HG02970 (cell line): ENCODE data around the gene PHACTR1.

Experiments
- ATAC-seq: cut with Tn5 transposase; IDR thresholded peaks from one replicate; pipeline ENCODE4 v1.9.1; 2021; ENCODE audit warnings: mild to moderate bottlenecking, moderate library complexity, moderate number of reproducible peaks; ENCODE audit not compliant: unreplicated experiment, low FRiP score

PHACTR1 gene

DNA sequence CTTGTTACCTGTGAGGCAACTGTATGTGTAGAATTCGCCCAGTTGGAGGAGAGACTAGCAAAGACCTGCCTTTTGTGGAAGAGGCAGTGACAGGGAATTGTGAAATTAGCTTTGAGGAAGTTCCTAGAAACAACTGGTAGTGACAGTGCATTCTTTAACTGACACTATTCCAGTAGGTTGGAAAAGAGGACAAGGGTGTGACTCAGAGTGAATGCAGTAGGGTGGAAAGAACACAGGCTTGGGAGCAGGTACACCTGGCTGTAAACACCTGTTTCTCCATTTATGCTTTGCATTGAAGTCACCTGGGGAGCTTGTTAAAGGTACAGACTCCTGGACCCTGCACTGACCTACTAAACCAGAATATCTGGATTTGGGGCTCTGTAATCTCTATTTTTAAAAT, 295.7 kb downstream of the PHACTR1 start:
- no peak for ATAC-seq

- ATAC-seq = no peak
Measured at GRCh38 chr6:13012977-13013680, 296.6 kb downstream of the PHACTR1 start.

DNA sequence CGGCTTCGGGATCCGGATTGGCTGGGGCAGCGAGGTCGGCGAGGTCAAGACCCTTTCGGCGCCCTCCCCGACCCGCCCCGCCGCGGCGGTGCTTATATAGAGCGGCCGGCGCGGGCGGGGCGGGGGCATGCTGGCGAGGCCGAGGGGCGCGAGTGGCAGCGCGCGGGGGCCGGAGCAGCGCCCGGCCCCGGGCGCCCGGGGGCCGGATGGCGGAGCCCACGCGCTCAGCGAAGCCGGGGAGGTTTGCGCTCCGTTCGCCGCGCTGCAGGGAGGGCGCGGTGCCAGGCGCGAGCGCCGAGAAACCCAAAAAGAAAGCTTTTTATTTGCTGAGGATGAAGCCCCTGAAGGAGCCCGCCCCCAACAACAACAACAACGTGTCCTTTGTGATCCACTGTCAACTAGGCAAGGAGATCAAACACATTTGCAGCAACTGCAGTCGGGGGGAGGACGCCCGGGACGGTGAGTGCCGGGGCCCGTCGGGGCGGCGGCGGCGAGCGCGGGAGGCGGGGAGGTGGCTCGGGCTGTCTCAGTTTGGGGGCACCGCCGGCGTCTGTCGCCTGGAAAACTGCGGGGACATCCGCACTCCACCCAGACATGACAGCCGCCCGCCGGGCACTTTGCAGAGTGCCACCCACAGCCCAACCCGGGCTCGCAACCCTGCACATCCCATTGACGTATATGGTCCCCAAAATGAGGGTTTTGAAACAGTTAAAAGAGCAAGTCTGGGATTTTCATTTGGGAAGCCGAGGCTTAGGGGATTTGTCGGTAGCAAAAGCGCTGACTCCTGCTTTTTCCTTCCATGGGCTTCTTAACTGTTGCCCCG, 297.3 kb downstream of the PHACTR1 start:
- no peak for ATAC-seq

GRCh38 chr6:13014504-13015378, 298.2 kb downstream of the PHACTR1 start:
- no peak for ATAC-seq

DNA sequence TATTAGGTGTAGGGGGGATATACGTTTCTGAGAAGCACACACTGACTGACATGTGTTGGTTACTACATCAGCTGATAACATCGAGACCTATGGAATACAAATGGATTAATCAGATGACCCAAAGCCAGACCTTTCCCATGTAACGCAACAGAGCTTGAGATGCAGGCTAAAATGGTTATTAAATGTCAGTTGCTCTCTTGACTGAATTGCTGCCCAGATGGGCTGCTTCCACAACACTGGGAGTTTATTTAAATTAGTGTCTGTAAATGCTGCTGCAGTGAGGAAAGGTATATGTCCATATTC, 298.8 kb downstream of the PHACTR1 start:
- ATAC-seq = no peak

DNA sequence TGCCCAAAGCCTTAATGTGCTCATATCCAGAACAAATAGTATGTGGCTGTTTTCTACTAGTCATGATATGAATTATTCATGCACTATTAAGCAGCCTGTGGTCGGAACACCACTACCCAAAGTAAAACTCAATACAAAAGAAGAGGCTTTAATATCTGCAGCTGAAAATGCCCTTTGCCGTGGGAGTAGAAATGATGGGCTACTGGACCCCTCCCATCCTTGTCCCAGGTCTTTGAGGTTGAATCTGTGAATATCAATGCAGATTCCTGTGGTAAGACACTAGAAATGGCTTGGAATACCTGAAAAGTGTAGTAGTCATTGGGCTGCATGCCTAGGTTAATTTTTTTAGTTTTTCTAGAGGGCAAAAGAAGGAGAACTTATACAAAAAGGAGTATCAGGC, 308.0 kb downstream of the PHACTR1 start:
- ATAC-seq = no peak

- ATAC-seq = no peak
Measured at GRCh38 chr6:13025893-13026499, 309.4 kb downstream of the PHACTR1 start.

GRCh38 chr6:13026557-13026956, 310.0 kb downstream of the PHACTR1 start:
- ATAC-seq = no peak

- ATAC-seq = no peak
Measured at GRCh38 chr6:13027207-13027606, 310.6 kb downstream of the PHACTR1 start.

DNA sequence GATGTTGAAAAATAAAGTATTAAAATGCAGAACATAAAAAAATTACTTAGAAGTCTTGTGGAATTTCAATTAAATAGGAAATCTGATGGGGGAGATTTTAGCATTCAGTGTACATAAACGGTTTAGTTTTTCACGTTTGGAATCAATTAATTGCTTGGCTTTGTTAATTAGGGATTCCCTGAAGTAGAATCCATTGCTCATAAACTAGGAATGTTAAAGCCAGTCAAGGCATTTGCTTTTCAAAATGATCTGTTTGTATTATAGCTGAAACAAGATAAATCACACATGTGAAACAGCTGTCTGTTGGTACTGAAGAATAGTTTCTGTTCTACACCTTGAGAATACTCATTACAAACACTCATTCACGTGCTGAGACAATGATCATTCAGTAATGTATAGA, 313.8 kb downstream of the PHACTR1 start:
- ATAC-seq = no peak

DNA sequence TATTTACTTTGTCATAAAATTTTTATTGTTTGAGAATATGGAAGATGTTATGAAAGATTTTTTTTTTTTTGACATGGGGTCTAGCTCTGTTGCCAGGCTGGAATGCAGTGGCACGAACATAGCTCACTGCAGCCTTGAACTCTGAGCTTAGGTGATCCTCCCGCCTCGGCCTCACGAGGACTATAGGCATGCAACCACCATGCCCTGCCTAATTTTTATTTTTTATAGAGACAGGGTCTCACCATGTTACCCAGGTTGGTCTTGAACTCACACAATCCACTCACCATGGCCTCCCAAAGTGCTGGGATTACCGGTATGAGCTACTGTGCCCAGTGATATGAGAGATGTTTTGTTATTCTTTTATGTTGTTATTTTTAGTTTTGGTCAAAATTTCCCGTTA, 316.0 kb downstream of the PHACTR1 start:
- ATAC-seq = no peak

GRCh38 chr6:13033145-13033544, 316.6 kb downstream of the PHACTR1 start:
- ATAC-seq = no peak

DNA sequence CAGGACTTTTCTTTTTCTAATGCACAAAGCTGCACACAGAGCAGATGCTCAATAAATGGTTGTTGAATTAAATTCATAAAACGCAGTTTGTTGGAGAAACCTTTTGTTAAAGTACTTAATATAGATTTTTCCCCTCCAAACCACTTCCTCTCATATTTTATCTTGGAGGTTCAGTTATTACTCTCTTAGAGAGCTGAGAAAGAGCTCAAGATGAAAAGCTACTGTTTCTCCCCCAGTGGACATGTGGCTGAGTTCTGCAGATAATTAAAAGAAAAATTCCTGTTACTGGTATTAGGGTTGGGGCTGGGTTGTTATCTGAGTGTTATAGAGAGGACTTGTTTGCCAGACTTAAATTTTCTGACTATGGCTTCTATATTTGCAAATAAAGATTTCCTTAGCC, 317.7 kb downstream of the PHACTR1 start:
- no peak for ATAC-seq

GRCh38 chr6:13035606-13036005, 319.0 kb downstream of the PHACTR1 start:
- ATAC-seq = no peak

DNA sequence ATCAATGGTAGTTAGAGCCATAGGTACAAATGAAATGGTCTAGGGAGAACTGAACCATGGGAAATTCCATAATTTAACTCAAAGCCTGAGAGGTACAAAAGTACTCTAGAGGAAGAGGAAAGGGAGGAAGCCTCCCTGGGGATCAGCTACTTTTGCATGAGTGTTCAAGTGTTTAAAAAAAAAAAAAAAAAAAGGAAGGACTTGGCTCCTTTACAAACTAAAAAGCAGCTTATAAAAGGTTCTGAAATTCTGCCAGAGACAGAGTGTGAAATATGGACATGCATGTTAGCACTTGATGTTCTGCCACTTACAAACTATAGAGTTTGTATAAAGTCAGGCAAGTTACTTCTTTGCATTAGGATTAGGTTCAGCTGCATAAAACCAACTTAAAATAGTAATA, 321.7 kb downstream of the PHACTR1 start:
- ATAC-seq = no peak

DNA sequence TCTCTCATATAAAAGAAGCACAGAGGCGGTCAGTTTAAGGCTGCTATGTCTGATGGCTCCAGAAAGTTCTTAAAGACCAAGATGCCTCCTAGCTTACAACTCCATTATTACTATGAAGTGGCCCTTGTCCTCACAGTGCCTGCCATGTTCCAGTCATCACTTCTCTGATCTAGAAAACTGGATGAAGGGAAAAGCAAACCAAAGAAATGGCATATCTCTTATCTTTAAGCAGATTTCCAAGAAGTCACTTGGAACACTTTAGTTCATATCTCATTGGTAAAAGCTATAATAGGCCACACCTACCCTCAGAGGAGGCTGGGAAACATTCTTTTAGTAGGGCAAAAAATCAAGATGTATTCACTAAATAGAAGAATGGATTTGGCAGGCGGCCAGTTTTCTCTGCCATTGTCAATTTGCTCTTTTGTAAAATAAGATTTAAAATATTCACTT, 322.2 kb downstream of the PHACTR1 start:
- no peak for ATAC-seq

DNA sequence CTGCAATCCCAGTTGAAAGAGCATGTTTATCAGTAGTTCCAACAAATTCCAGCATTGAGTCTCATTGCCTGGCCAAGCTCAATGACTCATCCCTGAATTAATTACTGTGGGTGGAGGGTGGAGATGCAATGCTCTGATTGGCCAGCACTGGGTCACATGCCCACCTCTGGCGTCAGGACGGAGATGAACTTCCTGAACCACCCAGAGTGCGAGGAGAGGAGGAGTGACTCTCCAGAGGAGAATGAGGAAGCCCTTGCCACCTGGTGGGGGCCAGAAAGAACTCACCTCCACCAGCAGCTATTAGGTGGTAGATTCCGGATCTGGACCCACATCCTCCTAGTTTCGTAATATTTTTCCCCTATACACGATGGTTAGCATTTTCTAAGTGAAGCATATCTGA, 327.8 kb downstream of the PHACTR1 start:
- ATAC-seq = no peak

- no peak for ATAC-seq
Measured at GRCh38 chr6:13044896-13045295, 328.3 kb downstream of the PHACTR1 start.

- ATAC-seq = no peak
Measured at GRCh38 chr6:13045676-13046075, 329.1 kb downstream of the PHACTR1 start.

- ATAC-seq = no peak
Measured at GRCh38 chr6:13046084-13046483, 329.5 kb downstream of the PHACTR1 start.

GRCh38 chr6:13048113-13048512, 331.5 kb downstream of the PHACTR1 start:
- no peak for ATAC-seq
